HG03064 (cell line): ENCODE results near the gene RRP15.

Source experiments
- ATAC-seq: cut with Tn5 transposase; IDR thresholded peaks from one replicate; pipeline ENCODE4 v1.9.1; 2021; ENCODE audit warnings: low read depth; ENCODE audit not compliant: unreplicated experiment

RRP15 gene

DNA sequence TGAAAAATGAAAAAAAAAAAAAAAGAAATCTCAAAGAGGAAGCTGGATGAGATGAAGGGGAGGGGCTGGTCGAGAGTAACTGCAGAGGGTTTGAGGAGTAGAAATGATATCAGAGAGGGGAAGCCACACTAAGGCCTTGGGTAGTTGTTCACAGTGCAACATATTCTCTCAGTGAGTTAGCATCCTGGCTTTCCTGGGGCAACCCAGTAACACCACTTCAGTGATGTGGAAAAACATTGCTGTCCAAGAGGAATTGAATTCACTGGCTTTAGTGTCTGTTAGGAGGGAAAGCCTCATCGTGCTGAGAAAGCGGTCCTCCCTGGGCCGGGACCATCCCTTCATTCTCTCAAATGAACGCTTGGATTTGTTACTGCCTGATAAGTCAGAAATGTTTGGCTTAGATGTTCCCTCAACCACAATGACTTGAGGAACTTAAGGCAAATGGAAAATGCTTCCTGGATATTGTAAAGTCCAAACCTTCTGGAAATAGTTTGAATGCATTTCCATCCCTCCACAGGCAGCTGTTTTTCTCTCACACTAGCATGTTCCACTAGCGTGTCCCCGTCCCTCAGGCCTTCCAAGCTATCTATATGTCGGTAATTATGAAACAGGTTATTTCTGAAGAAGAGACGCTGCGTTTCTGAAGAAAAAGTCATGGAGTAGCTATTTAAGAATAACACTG, 72.3 kb downstream of the RRP15 start:
- ATAC-seq, result no peak

DNA sequence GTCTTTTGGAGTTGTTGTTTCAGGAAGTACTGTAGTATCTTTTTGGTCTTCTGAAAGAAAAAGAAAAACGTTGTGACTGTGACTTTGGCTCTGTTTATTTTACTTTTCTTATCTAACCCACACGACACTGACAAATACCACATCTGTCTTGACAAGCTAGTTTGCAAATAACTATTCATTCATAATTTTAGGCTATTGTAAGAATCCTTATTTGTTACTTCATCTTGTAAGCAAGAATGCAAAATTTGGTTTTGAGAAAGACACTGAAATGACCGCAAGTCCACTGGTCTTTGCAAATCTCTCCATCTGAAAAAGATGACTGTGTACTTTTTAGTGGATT, 72.8 kb downstream of the RRP15 start:
- no peak for ATAC-seq

- no peak for ATAC-seq
Observed at GRCh38 chr1:218361298-218362065, 76.4 kb downstream of the RRP15 start.

GRCh38 chr1:218362418-218363076, 77.5 kb downstream of the RRP15 start:
- ATAC-seq, result no peak

GRCh38 chr1:218363141-218363540, 78.0 kb downstream of the RRP15 start:
- no peak for ATAC-seq

- no peak for ATAC-seq
Observed at GRCh38 chr1:218364028-218364710, 79.1 kb downstream of the RRP15 start.

DNA sequence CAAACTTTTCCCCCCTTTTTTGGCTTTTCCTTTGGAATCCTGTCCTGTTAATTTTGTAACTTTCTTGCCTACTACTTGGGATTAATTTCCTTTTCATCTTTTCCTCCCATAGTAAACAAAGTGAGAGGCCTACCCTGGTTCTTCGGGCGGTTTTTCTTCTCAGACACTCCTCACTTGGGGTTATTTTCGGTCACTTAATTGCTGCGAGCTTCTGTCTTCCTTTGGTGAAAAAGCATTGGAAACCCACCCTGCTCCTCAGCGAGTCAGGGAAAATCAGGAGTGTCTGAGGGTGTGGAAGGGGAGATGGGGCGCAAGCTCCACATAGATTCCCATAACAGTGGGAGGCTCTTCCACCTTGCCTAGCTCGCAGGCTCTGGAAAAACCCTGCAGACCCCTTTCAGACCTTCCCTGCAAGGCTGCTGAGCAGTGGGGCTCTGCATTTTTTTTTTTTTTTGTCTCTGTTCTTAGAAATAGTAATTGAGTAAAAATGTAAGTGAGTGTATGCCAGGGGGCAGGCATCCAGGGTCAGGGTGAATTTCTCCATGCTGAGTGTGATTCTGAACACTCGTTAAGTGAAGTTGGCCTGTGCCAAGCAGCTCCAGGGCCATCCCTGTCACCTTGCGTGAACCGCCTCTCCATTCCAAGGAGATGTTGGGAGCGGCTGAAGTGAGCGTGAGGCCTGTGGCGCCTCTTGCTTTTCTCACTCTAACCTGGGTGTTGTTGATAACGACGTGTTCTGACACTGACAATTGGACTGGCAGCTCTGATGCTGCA, 80.3 kb downstream of the RRP15 start:
- no peak for ATAC-seq

GRCh38 chr1:218366322-218367052, 81.4 kb downstream of the RRP15 start:
- ATAC-seq, result no peak

DNA sequence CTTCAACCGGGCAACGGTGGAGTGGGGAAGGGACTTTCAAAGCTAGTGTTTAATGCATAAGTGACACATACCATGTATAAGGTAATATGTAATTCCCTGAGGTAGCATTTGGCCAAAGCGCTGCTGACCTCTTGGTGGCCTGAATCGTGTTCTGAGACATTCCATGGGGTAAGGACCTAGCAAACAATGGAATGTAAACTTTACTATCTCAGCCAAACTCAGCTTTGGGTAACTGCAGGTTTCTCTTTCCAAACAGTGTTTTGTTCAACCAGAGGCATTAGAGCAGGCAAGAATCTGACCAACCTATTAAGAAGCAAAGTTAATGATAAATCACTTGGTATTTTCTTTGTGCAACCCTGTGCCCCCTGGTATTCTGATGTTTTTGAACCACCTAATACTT, 82.0 kb downstream of the RRP15 start:
- ATAC-seq, result no peak

DNA sequence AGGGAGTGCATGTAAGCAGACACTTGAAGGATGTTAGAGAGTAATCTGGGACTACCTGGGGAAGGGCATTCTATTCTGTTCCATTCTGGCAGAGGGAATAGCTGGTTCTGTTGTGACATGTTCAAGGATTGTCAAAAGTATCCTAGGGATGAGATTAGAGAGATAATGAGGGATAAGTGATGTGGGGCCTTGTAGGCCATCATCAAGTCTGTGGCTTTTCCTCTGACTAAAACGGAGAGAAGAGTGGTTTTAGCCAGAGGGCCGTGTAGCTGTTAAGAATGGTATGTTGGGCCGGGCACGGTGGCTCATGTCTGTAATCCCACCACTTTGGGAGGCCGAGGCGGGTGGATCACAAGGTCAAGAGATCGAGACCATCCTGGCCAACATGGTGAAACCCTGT, 83.6 kb downstream of the RRP15 start:
- no peak for ATAC-seq

DNA sequence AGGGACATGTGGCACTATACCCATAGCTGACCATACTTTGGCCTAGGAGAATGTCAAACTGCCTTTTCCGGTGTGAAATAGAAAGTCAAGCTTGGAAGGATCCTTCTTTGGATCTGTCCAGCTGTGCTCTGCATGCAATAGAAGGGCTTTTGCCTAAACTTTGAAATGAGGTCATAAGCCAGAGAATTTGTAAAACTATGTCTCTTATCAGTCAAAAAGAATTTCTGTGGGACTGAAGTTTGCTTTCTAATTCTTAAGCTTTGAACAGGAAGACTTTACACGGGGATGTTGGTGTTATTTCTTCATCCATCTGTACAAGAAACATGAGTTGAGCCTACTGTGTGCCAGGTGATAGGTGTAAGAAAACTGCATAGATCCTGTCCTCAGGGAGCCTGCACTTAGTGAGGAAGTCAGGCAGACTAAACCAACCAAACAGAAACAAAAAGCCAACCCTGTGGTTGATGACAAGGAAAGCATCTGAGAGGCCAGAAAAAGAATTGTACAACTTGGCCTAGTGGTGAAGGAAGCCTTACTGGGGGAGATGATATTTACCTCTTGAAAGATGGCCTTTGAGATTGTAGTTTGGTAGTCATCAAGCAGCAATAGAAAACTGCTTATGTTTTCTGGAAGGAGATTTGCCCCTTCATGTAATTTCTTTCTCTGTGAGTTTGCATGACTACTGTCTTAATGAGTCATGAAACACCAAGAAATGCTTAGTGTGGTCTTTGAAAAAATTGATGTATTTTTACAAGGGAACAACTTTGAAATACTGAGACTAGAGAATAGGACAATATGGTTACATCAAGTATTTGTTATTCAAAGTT, 84.8 kb downstream of the RRP15 start:
- ATAC-seq, result no peak

- no peak for ATAC-seq
Observed at GRCh38 chr1:218371927-218372672, 87.0 kb downstream of the RRP15 start.

DNA sequence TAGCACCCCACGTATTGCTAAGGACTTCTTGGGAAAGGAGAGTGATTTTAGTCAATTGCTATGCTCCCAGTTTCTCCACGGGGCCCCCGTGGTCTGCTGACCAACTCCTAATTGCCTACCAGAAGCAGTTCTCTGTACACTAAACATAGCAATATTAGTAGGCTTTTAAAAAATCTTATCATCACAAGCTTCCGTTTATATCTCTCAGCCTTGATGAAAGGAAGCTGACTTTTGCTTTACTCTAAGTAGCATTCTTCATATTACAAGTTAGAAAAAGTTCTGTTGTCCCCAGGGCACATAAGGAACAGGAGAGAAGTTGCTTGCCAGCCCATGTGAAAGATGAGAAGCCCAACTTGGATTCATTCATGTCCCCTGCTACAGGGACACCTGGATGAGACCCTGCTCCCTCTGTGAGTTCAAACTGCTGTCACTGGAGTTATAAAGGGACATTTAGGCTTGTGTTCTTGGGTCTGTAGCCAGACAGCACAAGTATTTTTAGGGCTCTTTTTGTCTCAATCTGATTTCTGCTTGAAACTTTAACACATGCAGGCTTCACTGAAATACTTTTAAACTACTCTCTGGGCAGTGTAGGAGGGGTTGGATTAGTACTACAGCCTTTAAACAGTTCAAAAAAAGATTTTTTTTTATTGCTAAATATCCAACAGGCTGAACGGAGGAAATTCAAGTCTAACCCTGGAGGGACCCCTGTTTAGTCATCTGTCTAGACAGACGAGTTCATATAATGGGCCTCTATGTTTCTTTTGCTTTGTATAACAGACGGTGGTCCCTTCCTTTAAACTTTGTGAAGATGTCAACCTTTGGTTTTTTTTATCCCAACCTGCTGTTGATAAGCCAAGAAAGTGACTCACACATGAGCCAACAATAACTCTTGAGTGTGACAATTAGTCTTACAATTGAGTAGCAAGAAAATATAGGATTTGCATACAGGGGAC, 89.6 kb downstream of the RRP15 start:
- no peak for ATAC-seq

- ATAC-seq, result peak; percentile 25
Observed at GRCh38 chr1:218376722-218377121, 91.6 kb downstream of the RRP15 start.

GRCh38 chr1:218377143-218377660, 92.1 kb downstream of the RRP15 start:
- peak; percentile 78 for ATAC-seq

GRCh38 chr1:218380125-218380977, 95.3 kb downstream of the RRP15 start:
- no peak for ATAC-seq
